ENCODE measurements around the gene ADIRF. TPM values are rescaled to one million over a fixed set of nuclear protein-coding genes. Genes with fewer than 3 reads are reported as not detected.

Gene ADIRF
- polyA plus RNA-seq, 1 donor from 2014 or later: not detected

DNA sequence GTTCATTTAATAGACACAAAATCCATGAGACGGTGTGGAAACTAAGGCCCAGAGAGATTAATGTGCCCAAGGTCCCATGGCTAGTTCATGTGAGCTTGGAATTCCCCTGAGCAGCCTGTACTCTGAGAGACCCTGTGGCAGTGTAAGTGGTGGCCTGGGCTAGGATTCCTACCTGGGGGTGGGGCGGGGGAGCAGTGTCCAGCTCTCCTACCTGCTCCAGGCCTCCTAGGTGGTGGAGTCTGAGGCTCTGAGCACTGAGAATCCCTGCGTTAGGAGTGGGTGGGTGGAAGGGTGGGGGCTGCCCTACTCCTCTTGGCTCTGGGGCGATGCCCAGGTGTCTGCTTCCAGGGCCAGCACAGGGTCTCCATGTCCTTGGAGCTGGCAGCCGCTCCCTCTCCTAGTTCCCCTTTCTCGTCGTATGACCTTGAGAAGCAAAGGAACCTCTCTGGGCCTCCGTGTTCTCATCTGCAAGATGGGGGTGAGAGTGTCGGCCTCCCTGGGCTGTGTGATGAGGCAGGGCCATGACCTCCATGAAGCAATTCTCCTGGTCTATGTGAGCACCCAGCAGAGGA lies 7.3 kb upstream of the ADIRF start:
- H3K27ac ChIP-seq (ENCODE audit: low read length): no peak overlapping the region

DNA sequence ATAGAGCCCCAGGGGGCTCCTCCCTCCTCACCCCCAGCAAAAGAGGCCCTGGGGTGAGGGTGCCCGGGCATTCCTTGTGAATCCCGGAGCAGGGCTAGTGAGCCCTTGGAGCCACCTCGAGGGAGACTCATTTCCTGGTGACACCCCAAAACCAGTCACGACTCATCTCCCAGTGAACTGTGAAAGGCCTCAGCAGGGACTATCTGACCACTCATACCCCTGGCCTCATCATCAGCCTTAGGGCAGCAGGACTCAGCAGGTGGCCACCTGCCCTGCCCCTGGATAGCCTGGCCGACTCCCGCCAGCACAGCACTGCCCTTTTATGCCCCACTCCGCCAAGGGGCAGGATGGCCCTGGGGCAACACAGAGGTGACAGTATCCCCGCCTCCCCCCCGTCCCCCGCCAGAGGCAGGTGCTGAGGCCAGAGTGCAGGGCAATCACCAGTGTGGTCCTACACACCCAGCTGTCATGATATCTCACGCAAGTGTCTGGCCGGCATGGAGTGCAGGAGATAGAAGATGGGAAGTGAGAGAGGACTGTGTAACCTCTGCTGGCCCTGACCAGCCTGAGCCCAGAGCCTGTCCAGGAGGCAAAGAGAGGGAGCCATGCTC lies 6.7 kb upstream of the ADIRF start:
- H3K27me3 ChIP-seq (ENCODE audit: insufficient read depth, low read depth, low read length): no peaks in the 10 kb centered on the region
- no peak overlapping the region for H3K9ac ChIP-seq (ENCODE audit: low read length)
- no peaks in the 10 kb centered on the region for H3F3A ChIP-seq (ENCODE audit: insufficient read depth, low read length, poor library complexity, severe bottlenecking)
- no peak overlapping the region for H3K27ac ChIP-seq (ENCODE audit: low read length)
- H3K9me2 ChIP-seq (ENCODE audit: insufficient read depth, low read length): no peaks in the 10 kb centered on the region
- no peaks in the 10 kb centered on the region for H3K79me2 ChIP-seq (replicated peaks; ENCODE audit: insufficient read depth, low read length)
- no peaks in the 10 kb centered on the region for H3K9me3 ChIP-seq (ENCODE audit: low read length)
- H2AFZ ChIP-seq (ENCODE audit: low read depth, low read length): no peak overlapping the region
- TF ChIP-seq, protein P1, sequence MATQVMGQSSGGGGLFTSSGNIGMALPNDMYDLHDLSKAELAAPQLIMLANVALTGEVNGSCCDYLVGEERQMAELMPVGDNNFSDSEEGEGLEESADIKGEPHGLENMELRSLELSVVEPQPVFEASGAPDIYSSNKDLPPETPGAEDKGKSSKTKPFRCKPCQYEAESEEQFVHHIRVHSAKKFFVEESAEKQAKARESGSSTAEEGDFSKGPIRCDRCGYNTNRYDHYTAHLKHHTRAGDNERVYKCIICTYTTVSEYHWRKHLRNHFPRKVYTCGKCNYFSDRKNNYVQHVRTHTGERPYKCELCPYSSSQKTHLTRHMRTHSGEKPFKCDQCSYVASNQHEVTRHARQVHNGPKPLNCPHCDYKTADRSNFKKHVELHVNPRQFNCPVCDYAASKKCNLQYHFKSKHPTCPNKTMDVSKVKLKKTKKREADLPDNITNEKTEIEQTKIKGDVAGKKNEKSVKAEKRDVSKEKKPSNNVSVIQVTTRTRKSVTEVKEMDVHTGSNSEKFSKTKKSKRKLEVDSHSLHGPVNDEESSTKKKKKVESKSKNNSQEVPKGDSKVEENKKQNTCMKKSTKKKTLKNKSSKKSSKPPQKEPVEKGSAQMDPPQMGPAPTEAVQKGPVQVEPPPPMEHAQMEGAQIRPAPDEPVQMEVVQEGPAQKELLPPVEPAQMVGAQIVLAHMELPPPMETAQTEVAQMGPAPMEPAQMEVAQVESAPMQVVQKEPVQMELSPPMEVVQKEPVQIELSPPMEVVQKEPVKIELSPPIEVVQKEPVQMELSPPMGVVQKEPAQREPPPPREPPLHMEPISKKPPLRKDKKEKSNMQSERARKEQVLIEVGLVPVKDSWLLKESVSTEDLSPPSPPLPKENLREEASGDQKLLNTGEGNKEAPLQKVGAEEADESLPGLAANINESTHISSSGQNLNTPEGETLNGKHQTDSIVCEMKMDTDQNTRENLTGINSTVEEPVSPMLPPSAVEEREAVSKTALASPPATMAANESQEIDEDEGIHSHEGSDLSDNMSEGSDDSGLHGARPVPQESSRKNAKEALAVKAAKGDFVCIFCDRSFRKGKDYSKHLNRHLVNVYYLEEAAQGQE (IDR thresholded peaks at IDR 0.05; ENCODE audit: borderline replicate concordance): no peak
- no peak for TF ChIP-seq RAD21 (conservative IDR thresholded peaks at IDR 0.05)
- TF ChIP-seq SMC3 (conservative IDR thresholded peaks at IDR 0.05; ENCODE audit: poor library complexity): no peak
- TF ChIP-seq POLR2AphosphoS5 (IDR thresholded peaks at IDR 0.05): no peak
- TF ChIP-seq, protein P2, sequence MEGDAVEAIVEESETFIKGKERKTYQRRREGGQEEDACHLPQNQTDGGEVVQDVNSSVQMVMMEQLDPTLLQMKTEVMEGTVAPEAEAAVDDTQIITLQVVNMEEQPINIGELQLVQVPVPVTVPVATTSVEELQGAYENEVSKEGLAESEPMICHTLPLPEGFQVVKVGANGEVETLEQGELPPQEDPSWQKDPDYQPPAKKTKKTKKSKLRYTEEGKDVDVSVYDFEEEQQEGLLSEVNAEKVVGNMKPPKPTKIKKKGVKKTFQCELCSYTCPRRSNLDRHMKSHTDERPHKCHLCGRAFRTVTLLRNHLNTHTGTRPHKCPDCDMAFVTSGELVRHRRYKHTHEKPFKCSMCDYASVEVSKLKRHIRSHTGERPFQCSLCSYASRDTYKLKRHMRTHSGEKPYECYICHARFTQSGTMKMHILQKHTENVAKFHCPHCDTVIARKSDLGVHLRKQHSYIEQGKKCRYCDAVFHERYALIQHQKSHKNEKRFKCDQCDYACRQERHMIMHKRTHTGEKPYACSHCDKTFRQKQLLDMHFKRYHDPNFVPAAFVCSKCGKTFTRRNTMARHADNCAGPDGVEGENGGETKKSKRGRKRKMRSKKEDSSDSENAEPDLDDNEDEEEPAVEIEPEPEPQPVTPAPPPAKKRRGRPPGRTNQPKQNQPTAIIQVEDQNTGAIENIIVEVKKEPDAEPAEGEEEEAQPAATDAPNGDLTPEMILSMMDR (IDR thresholded peaks at IDR 0.05; ENCODE audit: poor library complexity, severe bottlenecking): no peak
- TF ChIP-seq EP300 (conservative IDR thresholded peaks at IDR 0.05; ENCODE audit: poor library complexity, severe bottlenecking): no peak
- TF ChIP-seq TAF1 (IDR thresholded peaks at IDR 0.05; ENCODE audit: low read depth): no peak
- no peak for TF ChIP-seq MXI1 (conservative IDR thresholded peaks at IDR 0.05; ENCODE audit: poor library complexity, severe bottlenecking)
- TF ChIP-seq EZH2 (IDR thresholded peaks at IDR 0.05; ENCODE audit: borderline replicate concordance, insufficient read depth, low read length, poor library complexity, severe bottlenecking): no peak
- H3K36me3 ChIP-seq (ENCODE audit: insufficient read depth, low read length): no peaks in the 10 kb centered on the region
- H4K20me1 ChIP-seq (ENCODE audit: insufficient read depth): no peaks in the 10 kb centered on the region
- H3K4me3 ChIP-seq (ENCODE audit: low read length): no peak overlapping the region
- no peak overlapping the region for H3K4me2 ChIP-seq (ENCODE audit: low read length)

More for the DNA sequence above, 7.3 kb upstream of the ADIRF start:
- H3K79me2 ChIP-seq (replicated peaks; ENCODE audit: insufficient read depth, low read length): no peaks in the 10 kb centered on the region
- H3K9me2 ChIP-seq (ENCODE audit: insufficient read depth, low read length): no peaks in the 10 kb centered on the region
- H4K20me1 ChIP-seq (ENCODE audit: insufficient read depth): no peaks in the 10 kb centered on the region
- H3K9me3 ChIP-seq (ENCODE audit: low read length): no peaks in the 10 kb centered on the region
- no peak overlapping the region for H3K4me2 ChIP-seq (ENCODE audit: low read length)
- no peak overlapping the region for H3K4me3 ChIP-seq (ENCODE audit: low read length)
- H2AFZ ChIP-seq (ENCODE audit: low read depth, low read length): no peak overlapping the region
- H3K9ac ChIP-seq (ENCODE audit: low read length): no peak overlapping the region
- H3F3A ChIP-seq (ENCODE audit: insufficient read depth, low read length, poor library complexity, severe bottlenecking): no peaks in the 10 kb centered on the region
- no peaks in the 10 kb centered on the region for H3K27me3 ChIP-seq (ENCODE audit: insufficient read depth, low read depth, low read length)
- H3K36me3 ChIP-seq (ENCODE audit: insufficient read depth, low read length): no peaks in the 10 kb centered on the region
- TF ChIP-seq EZH2 (IDR thresholded peaks at IDR 0.05; ENCODE audit: borderline replicate concordance, insufficient read depth, low read length, poor library complexity, severe bottlenecking) (no peak), MXI1 (conservative IDR thresholded peaks at IDR 0.05; ENCODE audit: poor library complexity, severe bottlenecking) (no peak), POLR2AphosphoS5 (IDR thresholded peaks at IDR 0.05) (no peak), TAF1 (IDR thresholded peaks at IDR 0.05; ENCODE audit: low read depth) (no peak), EP300 (conservative IDR thresholded peaks at IDR 0.05; ENCODE audit: poor library complexity, severe bottlenecking) (no peak), SMC3 (conservative IDR thresholded peaks at IDR 0.05; ENCODE audit: poor library complexity) (no peak), RAD21 (conservative IDR thresholded peaks at IDR 0.05) (no peak)
- TF ChIP-seq, protein P2 (IDR thresholded peaks at IDR 0.05; ENCODE audit: poor library complexity, severe bottlenecking): no peak
- TF ChIP-seq, protein P1 (IDR thresholded peaks at IDR 0.05; ENCODE audit: borderline replicate concordance): no peak
